Glomerular visceral epithelial cell (primary cell): ENCODE results near the gene SIRT7.

ENCODE experiments used
- DNase-seq: peaks from one replicate; pipeline ENCODE4 v3.0.0-alpha.2; 2016; ENCODE audit errors: extremely low spot score

Gene SIRT7

DNA sequence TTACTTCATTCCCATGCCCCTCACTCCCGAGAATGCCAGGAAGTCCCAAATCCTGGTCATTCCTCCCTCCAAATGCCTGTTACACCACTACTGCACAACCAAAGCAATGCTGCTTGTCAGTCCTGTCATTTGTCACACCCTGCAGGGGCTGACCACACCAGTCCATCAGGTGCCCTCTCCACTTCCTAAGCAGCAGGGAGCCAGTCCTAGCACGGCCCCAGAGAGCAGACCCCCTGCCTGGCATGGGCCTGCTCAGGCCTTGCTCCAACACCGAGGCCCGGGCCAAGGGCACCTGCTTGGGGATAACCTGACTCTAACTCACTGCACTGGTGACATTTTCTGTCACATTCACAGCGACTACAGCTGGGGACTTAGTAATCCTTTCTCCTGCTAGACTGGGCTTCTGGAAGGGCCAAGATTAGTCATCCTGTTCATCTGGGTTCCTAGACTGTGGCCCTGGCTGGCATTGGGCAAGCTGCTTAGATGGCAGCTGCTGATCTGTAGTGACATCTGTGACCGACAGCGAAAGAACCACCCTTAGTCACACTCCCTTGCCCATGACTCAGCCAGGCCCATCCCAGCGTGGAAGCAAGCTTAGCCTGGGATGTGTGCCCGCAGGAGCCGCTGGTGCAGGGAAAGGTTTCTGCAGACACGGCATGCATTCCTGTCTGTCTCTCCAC is 32.0 kb downstream of the SIRT7 start:
- DNase-seq: peak; percentile 95

DNA sequence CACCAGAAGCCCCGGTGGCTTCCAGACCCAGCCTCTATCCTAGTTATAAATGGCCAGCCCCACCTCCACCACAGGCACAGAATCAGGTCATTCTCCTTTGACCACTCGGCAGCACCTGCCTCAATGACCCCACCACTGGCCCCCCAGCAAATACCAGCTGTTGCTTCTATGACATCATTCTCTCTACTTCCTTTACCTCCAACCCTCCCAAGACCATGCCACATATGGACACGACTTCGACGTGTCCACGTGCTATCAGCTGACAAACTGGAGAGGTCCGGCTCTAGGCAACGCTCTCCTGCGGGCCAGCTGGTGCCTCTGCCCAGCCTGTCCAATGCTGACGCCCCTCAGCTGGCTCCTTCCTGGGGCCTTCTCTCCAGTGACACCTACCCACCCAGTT is 32.5 kb downstream of the SIRT7 start:
- DNase-seq: no peak

DNA sequence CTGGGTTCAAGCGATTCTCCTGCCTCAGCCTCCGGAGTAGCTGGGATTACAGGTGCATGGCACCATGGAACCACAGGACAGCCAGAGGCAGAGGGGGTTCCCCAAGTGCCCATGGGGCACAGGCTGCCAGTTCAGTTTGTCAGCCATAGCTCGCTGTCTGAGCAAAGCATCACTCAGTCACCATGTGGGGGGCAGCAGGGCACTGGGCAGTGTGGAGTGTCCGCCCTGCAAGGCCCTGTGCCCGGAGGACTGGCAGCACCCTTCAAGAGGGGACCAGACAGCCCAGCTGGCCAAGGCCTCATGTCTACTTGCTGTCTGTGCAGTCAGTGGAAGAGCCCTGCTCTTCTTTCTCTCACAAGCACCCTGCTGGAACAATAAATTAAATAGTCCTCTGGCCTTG is 33.0 kb downstream of the SIRT7 start:
- DNase-seq: no peak

DNA sequence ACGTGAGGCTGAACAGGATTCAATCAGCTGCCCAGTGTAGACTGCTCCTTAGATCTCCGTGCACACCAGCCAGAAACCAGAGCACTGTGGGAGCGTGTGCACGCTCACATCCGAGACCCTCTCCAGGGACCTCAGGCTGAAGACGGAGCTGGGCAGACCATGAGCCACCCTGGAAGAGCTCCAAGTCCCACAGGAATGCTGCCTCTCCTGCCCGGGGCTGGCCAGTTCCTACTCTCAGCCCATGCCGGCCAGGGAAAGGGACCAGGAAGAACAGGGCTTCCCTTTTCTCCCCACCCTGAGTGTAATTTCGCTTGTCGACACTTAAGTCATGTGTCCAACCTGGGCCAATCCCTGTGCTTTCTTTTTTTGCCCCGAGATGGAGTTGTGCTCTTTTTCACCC is 33.5 kb downstream of the SIRT7 start:
- DNase-seq: no peak

DNA sequence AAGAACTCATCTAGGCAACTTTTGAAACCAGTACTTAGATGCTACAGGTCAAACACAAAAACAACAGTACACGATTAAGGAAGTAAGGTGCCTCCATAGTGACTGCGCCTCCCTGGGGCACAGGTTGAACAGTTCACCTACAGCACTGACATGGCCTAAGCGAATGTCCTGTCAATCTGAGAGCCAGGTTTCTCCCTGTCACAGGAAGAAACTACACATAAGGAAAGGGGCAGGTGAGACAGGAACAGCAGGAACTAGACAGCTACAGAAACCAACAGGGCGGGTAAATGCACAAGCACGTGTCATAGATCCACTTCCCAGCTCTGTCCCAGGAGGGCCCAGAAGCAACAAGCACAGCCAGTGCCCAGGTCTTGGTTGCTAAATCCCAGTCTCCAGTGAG is 38.9 kb downstream of the SIRT7 start:
- no peak for DNase-seq

DNA sequence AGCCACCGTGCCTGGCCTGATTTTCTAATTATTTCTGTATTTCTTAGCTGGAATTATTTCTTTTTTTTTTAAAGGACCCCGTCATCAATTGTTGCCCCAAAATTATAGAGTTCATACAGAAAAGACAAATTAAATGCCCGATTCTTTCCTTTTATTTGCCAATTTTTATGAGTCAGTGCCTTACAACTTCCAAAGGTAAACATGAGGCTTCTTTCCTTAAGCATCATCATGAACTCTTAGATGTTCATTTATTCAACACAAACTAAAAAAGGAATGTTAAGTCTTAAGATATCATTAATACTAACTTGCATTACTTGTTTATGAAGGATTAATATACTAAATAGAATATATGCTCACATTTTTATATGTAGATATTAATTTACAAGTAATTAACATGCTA is 39.7 kb downstream of the SIRT7 start:
- DNase-seq: no peak

DNA sequence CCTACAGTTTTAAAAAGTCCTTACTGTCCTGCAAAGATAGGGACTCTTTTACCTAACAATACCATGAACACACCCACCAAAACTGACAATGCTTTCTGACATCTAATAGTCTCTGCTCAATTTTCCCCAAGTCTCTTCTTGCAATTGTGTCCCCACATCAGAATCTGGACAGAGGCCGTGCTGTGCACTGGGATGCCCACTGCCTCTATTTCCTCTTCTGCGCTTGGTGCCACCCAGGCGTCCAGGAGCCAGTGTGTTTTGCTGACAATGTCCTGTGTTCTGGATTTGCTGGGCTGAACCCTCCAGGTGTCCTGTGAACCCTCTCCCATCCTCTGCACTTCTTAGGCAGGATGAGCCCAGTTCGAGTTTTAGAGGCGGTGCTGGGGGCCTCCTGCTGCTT is 40.4 kb downstream of the SIRT7 start:
- no peak for DNase-seq

DNA sequence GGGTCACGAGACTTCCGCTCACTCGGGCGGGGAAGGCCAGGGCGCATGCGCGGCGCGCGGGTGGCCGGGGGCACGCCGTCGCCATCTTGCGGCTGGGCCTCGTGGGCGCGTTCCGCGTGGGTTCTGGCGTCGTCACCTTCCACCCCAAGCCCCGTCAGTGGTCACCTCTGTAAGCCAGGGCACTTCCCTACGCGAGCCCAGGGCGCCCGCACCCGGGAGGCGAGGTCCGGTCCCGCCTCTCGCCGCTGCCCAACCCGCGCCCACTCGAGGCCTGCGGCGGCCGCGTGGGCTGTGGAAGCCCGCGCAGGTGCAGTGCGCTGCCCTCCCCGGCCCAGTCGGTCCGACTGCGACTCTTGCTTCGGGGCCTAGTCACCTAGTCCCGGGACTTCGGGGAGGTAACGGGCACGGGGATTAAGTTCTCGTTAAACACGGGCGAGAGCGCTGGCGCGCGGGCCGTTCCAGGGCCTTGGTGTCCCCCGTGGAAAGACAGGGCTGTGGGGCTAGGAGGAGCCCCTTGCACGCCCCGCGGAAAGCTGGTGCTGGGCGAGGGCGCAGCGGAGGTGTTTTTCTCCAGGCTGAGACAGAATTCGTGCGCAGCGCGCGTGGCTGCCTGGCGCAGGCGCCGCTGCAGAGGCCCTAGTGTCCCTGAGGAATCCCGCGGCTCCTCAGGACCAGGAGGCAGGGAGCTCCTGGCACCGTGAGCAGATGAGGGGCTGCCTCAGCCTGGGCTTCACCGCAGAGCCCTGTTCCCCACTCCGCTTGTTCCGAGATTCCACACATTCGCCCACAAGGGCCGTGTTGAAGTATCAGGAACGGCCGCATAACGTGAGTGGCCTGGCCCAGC is 46.4 kb downstream of the SIRT7 start:
- peak; percentile 92 for DNase-seq

DNA sequence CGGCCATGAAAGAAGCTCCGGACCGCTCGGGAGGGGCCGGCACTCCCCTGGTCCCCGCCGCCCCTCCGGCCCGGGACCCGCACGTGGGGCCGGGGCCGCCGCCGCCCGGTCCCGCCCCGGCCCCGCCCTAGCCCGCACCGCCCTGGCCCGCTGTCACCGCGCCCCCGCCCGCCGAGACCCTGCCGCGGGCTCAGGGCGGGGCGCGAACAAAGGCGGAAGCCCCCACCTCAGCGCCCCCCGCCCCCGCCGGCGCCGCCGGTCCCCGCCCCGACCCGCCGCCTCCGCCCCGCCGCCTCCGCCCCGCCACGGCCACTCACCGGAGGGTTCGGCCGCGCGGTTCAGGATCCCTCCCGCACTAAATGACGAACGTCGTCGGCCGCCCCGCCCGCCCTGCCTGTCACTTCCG is 47.0 kb downstream of the SIRT7 start, which contains the start of gene ARHGDIA:
ARHGDIA (minus strand) TSS at position 357 of the 406 bp plus-strand sequence. CDS start 1,407 bp downstream, outside the sequence.
- no peak for DNase-seq

DNA sequence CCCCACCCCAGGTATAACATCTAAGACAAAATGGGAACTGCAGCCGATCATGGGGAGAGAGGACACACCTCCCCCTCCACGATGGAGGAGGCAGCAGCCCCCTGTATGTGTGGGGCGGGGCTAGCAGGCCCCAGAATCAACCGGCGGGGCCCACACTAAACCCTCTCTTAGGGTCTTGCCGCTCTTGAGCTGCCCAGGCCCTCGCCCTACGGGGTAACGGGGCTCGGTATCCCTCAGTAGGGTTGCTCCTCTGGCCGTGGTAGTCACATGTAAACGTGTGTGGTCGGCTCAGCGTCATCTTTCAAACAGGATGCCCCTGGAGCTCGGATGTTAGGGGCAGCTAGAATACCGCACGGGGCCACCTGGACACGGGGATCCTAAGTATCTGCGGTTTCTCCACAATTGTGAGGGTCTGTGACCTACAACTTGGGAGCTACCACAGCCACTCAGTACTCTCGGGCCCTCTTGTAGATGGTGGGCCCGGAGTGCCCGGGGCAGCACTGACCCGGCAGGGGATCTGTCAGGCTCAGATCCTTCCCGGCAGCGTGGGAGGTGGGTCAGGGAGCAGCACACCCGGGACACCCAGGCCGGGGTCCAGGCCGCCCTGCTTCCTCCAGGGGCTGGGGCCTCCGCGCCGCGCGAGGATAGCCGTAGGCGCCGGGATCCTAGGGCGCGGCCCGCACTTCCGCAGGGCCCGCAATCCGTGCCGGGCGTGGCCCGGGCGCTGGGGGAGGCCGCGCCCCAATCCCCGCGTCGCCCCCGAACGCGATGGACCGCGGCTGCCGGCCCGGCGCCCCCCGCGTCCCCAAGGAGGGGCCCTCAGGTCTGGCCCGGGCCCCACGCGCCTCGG is 47.6 kb downstream of the SIRT7 start:
- peak; percentile 53 for DNase-seq

DNA sequence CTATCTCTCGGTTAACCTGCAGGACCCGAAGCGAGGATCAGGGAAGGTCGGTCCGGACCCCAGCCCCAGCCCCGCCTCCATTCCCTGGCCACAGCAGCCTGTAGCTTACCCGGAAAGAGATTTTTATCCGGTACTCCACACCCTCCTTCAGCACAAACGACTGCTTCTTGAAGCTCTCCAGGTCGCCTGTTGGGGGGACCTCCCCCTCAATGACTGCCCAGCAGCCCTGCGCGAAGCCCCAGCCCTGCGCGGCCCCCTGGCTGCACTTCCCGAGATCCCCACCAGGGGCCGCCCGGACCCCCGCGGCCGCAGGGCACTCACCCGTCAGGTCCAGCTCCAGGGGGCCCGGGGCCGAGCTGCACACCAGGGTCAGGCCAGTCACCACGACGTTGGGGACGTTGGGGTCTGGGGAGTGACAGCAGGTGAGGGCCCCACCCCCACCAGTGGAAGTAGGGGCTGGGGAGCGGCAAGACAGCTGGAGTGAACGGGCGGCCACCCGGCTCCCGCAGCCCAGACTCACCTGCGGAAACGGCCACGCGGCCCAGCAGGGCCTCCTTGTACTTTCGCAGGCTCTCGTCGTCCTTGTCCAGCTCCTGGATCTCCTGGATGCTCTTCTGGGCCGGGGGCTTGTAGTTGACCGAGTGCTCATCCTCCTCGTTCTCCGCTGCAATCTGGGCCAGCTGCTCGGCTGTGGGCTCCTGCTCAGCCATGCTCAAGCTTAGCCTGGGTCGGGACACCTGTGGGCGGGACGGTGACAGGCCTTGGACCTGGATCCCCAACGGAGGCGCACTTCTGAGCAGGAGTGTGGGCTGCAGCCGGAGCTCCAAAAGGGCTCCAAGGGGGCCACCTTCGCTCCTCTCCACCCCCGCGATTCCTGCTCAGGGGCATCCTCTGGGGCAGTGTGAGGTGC is 48.5 kb downstream of the SIRT7 start:
- peak; percentile 57 for DNase-seq

DNA sequence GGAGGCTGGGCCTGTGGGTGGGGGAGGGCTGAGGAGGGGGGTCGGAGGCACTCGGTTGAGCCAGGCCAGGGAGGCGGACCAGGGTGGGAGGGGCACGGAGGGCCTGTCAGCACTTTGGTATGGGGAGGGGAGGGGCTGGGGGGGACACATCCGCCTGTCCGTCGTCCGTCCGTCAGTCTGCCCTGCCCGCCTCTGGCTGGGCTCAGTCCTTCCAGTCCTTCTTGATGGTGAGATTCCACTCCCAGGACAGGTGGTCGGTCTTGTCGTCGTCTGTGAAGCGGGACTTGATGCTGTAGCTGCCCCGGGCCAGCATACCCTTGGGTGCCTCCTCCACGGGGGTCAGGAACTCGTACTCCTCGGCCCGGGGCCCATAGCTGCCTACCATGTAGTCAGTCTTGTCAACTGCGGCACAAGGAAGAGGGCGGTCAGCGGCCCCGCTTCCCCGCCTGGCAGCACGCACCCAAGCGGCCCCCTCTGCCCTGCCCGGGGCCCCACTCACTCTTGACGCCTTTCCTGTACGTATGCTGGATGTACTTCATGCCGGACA is 49.2 kb downstream of the SIRT7 start:
- DNase-seq: peak; percentile 94

DNA sequence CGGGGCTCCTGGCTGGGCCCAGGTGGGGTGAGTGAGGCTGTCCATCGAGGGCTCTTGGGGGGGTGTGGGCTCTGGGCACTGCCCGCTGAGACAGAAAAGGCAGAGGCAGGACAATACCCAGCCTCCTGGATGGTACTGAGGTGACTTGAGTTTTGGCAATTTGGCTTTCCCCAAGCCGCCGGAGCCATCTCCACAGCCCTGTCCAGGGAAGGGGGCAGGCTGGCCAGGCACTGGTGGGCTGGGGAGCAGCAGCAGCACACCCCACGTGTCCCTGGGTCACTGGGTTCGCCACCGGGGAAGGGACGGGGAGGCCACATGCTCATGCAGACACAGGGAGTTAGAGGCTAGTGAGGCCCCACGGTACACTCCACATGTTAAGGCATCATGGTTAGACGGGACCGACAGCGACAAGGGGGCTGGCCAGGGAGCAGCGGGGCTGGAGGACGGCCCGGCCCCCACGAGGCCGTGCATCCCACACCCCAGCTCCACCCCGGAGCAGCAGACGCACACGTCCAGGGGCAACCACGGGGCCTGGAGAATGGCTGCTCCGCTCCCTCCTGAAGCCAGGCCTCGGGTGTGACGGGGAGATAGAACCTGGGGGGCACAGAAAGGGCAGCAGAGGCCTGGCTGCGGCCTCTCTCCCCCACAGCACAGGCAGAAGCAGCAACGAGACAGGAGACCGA is 49.8 kb downstream of the SIRT7 start:
- DNase-seq: no peak

DNA sequence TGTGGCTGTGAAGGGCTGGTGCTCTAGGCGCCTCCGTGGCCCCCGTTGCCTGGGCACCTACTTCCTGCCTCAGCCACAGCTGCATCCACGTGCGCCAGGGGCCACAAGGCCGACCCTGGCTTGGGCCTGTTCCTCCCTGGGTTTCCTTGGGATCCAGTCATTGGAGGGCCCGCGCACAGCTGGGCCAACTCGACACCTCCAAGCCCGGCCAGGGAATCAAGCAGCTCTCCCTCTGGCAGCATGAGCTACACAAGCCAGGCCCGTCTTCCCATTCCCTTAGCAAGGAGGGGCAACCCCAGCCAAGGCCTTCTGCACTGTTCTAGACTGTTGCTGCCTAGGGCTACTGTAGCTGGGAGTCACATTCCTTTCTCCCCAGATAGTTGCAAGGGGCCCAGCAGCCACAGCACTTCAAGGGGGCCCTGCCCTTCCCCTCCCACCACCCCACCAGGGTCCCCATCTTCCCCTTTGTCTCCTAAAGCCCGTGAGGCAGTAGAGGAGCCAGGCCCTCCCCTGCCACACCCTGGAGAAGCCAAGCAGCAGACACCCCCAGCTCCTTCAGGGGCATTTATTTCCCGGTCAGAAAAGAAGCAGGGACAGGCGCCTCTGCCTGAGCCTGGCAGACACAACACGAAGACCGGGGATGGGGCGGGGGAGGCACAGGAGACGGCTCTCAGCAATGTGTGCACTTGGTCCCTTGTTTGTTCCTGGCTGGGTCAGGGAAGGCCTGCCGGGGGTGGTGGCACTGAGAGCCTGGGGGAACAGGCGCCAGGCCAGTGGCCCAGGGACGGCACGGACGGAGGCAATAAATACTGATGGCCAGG is 50.6 kb downstream of the SIRT7 start:
- peak; percentile 39 for DNase-seq

DNA sequence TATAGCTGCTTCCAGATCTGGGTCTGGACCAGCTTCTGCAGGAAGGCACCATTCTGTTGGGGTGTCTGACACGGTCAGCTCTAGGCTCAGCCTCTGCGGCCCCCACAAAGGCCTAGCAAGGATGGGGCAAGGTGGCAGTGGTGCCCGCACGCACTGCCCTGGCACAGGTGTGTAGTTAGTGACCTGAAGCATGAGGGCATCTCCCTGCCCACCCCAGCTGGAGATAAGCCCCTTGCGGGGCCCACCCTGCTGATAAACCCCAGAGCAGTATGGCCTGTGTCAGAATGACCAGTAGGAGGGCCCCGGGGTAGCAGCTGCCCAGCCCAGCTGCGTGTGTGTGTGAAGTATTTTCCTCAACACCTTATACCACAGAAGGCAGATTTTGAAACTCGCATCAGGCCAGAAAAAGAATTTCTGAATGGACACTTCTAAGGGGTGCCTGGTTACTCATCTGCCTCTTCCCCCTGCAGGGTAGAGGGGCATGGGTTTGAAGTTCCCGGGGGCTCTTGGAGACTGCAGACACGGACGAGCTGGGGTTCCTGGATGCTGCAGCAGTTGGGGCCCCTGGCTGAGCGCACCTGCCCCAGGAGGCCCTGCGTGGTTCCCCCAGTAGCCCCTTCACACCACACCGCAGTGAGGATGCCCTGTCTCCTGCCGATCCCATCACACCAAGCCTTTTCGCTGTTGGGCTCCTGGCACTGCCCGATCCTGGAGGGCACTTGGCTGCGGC is 51.4 kb downstream of the SIRT7 start:
- no peak for DNase-seq

DNA sequence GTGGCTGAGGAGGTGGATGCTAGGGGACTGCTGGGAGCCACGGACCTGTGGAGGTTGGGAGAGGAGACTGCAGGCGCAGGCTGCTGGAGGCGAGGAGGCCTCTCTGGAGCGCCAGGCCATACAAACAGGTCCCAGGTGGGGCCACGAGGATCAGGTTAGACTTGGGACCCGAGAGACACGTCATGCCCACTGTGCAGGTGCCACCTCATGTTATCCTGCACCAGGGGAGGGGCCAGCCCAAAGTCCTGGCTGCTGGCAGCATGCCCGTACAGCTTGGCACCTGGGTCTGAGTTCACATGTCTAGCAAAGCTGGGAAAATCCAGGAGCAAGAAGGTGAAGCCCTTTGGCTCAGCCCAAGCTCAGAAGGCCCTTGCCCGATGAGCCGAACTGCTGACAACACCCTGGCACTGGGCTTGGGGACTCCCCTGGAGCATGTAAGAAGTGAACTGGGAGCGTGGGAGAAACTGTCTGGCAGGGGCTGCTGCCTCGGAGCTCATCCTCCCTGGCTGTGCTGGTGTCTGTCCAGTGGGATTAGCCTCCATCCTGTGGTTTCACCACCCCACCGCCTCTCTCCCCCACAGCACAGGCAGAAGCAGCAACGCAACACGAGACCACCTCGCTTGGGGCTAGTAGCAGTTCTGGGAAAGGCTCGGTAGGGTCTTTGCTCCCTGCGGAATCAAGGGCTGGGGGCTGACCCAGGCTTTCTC is 52.1 kb downstream of the SIRT7 start:
- peak; percentile 64 for DNase-seq

DNA sequence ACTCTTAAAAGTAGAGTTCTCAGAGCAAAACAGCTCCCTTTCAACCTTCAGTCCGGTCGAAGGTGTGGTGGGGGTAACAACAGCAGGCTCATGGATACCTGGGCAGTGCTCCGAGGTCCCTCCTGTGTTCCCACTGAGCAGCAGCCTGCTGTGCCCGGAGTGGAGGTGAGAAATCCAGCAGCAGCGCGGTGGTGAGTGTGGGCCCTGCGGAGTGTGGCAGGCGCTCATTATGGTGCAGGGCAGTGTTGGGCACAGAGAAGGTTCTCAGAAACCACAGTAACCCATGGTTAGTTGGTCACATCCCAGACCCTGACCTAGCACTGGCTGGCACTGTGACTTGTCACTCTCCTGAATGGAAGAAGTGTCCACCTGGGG is 52.6 kb downstream of the SIRT7 start:
- DNase-seq: no peak
